Measurements from ENCODE around the gene ZNF518A. TPM values are rescaled to one million over a fixed set of nuclear protein-coding genes. Genes with fewer than 3 reads are reported as not detected.

ZNF518A gene
- total RNA-seq, 4 donors from 2014 or later: 14.4 to 26.3 (median 16.4) TPM

DNA sequence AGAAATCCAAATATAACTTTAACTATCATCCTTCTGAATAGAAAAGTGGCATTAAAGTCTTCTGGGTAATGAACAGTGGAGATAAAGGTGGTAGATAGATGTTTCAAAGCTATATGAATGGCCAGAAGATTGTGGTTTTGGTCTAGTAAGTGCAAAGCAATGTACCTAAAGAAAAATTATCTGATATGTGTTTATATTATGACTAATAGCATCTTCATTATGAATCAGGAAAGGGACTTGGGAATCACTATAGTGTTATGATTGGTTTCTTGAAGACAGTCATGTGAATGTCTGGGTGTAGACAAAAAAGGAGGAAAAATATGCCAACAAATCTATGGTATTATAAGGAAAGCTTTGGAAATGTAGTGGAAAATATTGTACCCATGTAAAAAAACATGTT, 3.0 kb downstream of the ZNF518A start:
- no peak overlapping the region for H3K4me3 ChIP-seq
- H3K27ac ChIP-seq: no peak overlapping the region
- peaks cover 10% of the 10 kb centered on the region for H3K27me3 ChIP-seq
- no peaks in the 10 kb centered on the region for H3K9me3 ChIP-seq
- no peak for ATAC-seq
- TF ChIP-seq POLR2AphosphoS5 (IDR thresholded peaks at IDR 0.05) (no peak), POLR2A (IDR thresholded peaks at IDR 0.05) (no peak), EP300 (IDR thresholded peaks at IDR 0.05) (no peak), CTCF (IDR thresholded peaks at IDR 0.05) (no peak)
- peaks cover 0 to 55% of the 10 kb centered on the region in 2 donors for H3K36me3 ChIP-seq
- H3K4me1 ChIP-seq: peaks cover 0 to 15% (median 0%) of the 10 kb centered on the region in 3 donors

DNA sequence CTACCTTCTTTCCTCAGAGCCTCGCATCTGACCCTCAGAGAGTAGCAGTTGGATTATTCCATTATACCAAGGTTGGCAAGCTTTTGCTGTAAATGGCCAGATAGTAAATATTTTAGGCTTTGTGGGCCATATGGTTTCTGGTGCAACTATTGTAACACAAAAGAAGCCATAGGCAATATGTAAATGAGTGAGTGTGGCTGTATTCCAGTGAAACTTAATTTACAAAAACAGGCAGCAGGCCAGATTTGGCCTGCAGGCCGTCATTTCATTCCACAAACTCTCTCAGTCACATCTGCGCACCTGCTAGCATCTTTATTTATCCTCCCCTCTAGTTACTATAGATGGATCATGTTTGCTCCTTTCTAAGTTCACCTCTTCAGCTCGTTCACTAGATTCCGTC, 6.7 kb downstream of the ZNF518A start:
- Histone ChIP-seq H3K4me3 (no peak overlapping the region), H3K9me3 (no peaks in the 10 kb centered on the region), H3K36me3 (peaks cover 0 to 88% of the 10 kb centered on the region in 2 donors), H3K27ac (no peak overlapping the region), H3K27me3 (no peaks in the 10 kb centered on the region), H3K4me1 (no peaks in the 10 kb centered on the region)
- TF ChIP-seq EP300 (IDR thresholded peaks at IDR 0.05): no peak
- TF ChIP-seq POLR2A (IDR thresholded peaks at IDR 0.05): no peak
- no peak for TF ChIP-seq POLR2AphosphoS5 (IDR thresholded peaks at IDR 0.05)
- TF ChIP-seq CTCF (IDR thresholded peaks at IDR 0.05): no peak
- 93 to 95% methylated on average over 4 to 5 of the region's 5 CpGs for WGBS, 2 donors (ENCODE audit: low coverage in 1 of 2)
- no peak for ATAC-seq

GRCh38 chr10:96137567-96137966, 7.5 kb downstream of the ZNF518A start:
- ATAC-seq: no peak
- Histone ChIP-seq H3K4me1 (no peaks in the 10 kb centered on the region), H3K27ac (no peak overlapping the region), H3K4me3 (no peak overlapping the region), H3K27me3 (no peaks in the 10 kb centered on the region), H3K9me3 (no peaks in the 10 kb centered on the region), H3K36me3 (peaks cover 0 to 96% of the 10 kb centered on the region in 2 donors)
- TF ChIP-seq POLR2AphosphoS5 (IDR thresholded peaks at IDR 0.05) (no peak), POLR2A (IDR thresholded peaks at IDR 0.05) (no peak), EP300 (IDR thresholded peaks at IDR 0.05) (no peak), CTCF (IDR thresholded peaks at IDR 0.05) (no peak)
- 98 to 100% methylated on average over 2 of the region's 2 CpGs for WGBS, 2 donors (ENCODE audit: low coverage in 1 of 2)

GRCh38 chr10:96138102-96138501, 8.0 kb downstream of the ZNF518A start:
- no peak overlapping the region for H3K27ac ChIP-seq
- no peaks in the 10 kb centered on the region for H3K9me3 ChIP-seq
- no peak for ATAC-seq
- no peaks in the 10 kb centered on the region for H3K4me1 ChIP-seq
- TF ChIP-seq CTCF (IDR thresholded peaks at IDR 0.05): no peak
- TF ChIP-seq POLR2A (IDR thresholded peaks at IDR 0.05): no peak
- TF ChIP-seq POLR2AphosphoS5 (IDR thresholded peaks at IDR 0.05): no peak
- TF ChIP-seq EP300 (IDR thresholded peaks at IDR 0.05): no peak
- H3K4me3 ChIP-seq: no peak overlapping the region
- no peaks in the 10 kb centered on the region for H3K27me3 ChIP-seq
- WGBS, 2 donors (ENCODE audit: low coverage in 1 of 2): 78 to 82% methylated on average over 1 of the region's 1 CpG
- H3K36me3 ChIP-seq: peaks cover 0 to 96% of the 10 kb centered on the region in 2 donors

GRCh38 chr10:96152437-96152836, 22.3 kb downstream of the ZNF518A start:
- ATAC-seq: no peak
- Histone ChIP-seq H3K27ac (no peak overlapping the region), H3K27me3 (no peaks in the 10 kb centered on the region), H3K4me3 (no peak overlapping the region), H3K4me1 (no peaks in the 10 kb centered on the region), H3K36me3 (peaks cover 3 to 83% of the 10 kb centered on the region in 2 donors), H3K9me3 (no peaks in the 10 kb centered on the region)
- 89 to 100% methylated on average over 4 of the region's 4 CpGs for WGBS, 2 donors (ENCODE audit: low coverage in 1 of 2)
- TF ChIP-seq POLR2AphosphoS5 (IDR thresholded peaks at IDR 0.05) (no peak), POLR2A (IDR thresholded peaks at IDR 0.05) (no peak), CTCF (IDR thresholded peaks at IDR 0.05) (no peak), EP300 (IDR thresholded peaks at IDR 0.05) (no peak)
